ENCODE results near the gene FAM240A.

- TF ChIP-seq LARP7 (IDR thresholded peaks at IDR 0.05) = no peak
- no peak for TF ChIP-seq SRF (IDR thresholded peaks at IDR 0.05; ENCODE audit: low read depth in 2 of 2, low read length in 2 of 2)
- TF ChIP-seq, protein P1, sequence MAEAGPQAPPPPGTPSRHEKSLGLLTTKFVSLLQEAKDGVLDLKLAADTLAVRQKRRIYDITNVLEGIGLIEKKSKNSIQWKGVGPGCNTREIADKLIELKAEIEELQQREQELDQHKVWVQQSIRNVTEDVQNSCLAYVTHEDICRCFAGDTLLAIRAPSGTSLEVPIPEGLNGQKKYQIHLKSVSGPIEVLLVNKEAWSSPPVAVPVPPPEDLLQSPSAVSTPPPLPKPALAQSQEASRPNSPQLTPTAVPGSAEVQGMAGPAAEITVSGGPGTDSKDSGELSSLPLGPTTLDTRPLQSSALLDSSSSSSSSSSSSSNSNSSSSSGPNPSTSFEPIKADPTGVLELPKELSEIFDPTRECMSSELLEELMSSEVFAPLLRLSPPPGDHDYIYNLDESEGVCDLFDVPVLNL (IDR thresholded peaks at IDR 0.05; ENCODE audit: low read depth, low read length) = no peak
- no peak for TF ChIP-seq TAF1 (IDR thresholded peaks at IDR 0.05; ENCODE audit: borderline replicate concordance, low read depth, low read length)
These were observed 63.1 kb downstream of the FAM240A start for GRCh38 chr3:46675426-46675825.

Data from GM12878 (cell line).